ENCODE data around the gene CFL1.

DNA sequence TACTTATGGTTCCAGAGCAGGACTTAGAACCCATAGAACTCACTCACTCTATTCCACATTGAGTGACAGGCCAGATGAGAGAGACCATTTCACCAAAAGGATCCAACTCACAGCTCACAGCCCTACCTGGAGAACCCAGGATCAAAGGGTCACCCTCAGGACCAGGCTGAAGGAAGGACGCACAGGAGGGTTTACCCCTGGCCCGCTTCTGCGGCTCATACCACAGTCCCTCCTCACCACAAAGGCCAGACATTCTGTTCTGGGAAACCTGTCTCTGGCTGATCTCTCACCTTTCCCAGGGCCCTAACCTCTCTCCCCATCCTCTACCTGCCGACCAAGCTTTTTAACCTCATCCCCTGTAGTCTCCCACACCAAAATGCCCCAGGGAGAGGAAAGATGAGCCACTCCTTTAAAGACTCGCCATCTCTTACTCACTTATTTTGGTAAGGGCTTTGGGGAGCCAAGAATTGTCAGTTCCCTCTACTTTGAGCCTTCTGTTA, 37.6 kb upstream of the CFL1 start:
- TF ChIP-seq, protein P1, sequence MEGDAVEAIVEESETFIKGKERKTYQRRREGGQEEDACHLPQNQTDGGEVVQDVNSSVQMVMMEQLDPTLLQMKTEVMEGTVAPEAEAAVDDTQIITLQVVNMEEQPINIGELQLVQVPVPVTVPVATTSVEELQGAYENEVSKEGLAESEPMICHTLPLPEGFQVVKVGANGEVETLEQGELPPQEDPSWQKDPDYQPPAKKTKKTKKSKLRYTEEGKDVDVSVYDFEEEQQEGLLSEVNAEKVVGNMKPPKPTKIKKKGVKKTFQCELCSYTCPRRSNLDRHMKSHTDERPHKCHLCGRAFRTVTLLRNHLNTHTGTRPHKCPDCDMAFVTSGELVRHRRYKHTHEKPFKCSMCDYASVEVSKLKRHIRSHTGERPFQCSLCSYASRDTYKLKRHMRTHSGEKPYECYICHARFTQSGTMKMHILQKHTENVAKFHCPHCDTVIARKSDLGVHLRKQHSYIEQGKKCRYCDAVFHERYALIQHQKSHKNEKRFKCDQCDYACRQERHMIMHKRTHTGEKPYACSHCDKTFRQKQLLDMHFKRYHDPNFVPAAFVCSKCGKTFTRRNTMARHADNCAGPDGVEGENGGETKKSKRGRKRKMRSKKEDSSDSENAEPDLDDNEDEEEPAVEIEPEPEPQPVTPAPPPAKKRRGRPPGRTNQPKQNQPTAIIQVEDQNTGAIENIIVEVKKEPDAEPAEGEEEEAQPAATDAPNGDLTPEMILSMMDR (IDR thresholded peaks at IDR 0.05), result no peak
- TF ChIP-seq EP300 (IDR thresholded peaks at IDR 0.05) (no peak), POLR2A (IDR thresholded peaks at IDR 0.05) (no peak), POLR2AphosphoS5 (IDR thresholded peaks at IDR 0.05) (no peak)
